D341Med (cell line): ENCODE measurements around the gene CSPG4.
A peak's percentile ranks its signal among the peaks of the same experiment; 100 is the strongest.
"Not testable (repeated sequence)": the region's sequence is repeated elsewhere in the genome, so short reads cannot be mapped to it uniquely, and the experiment has no call there.

Experiments used
- DNase-seq: peaks from one replicate; pipeline ENCODE4 v3.0.0; 2012; ENCODE audit warnings: low spot score

CSPG4 gene

DNA sequence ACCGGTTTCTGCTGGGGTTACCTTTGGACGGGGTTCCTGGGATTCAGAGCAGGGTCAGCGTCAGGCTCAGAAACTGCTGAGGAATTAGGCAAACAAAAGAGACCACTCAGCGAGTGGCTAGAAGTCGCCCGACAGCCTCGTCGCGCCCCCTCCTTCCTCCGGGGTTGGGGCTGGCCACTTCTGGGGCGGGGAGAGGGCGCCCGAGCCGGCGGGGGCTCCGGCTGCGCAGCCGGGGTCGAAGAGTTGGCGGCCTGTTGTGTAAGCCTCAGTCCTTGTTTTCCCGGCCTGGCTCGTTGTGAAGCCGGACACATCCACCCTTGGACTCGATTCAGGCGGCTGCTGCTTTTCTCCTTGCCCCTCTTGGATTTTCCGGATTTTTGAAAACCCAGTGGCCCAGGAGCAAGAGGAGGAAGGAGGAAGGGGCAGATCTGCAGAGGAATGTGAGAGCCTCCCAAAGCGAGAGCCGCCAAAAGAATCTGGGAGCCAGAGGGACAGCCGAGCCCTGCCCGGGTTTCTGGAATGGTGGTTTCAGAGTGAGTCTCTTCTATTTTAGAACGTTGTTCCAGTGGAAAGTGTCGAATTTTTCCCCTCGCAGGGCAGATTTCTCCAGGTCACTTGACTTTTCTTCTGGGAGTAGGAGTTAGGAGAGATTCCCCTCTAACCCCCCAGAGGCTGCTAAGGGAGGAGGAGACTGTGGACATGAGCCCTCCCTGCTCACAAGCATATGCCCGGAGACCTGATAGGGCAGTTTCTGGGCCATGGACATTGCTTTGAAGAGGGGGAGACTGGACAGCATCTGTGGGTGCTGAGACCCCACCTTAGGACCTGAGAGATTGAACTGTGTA, 64.3 kb downstream of the CSPG4 start:
- DNase-seq = no peak

GRCh38 chr15:75647370-75648155, 65.1 kb downstream of the CSPG4 start, which contains the start of gene SNX33:
TSS of gene SNX33 (plus strand) at chr15:75647912. CDS start at chr15:75649103, 1,191 bp downstream.
- DNase-seq = peak; percentile 85

DNA sequence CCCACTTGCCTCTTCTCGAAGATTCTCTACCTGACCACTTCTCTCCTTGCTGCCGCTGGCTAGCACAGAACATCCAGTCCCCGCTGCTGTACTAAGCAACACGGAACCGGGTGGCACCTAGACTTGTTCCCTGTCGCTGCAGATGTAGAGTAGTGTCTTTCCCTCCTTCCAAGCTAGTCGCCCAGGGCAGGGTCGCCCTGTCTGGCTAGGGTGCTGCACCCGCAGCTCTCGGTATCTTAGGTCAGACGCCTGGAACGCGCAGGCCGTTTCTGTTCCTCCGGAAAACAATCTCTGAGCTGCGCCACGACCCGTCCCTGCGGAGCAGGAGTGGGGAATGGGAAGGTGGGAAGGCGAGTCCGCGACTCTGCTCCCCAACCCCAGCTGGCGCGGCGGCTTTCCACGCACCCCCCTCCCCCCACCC, 65.7 kb downstream of the CSPG4 start:
- peak; percentile 57 for DNase-seq

DNA sequence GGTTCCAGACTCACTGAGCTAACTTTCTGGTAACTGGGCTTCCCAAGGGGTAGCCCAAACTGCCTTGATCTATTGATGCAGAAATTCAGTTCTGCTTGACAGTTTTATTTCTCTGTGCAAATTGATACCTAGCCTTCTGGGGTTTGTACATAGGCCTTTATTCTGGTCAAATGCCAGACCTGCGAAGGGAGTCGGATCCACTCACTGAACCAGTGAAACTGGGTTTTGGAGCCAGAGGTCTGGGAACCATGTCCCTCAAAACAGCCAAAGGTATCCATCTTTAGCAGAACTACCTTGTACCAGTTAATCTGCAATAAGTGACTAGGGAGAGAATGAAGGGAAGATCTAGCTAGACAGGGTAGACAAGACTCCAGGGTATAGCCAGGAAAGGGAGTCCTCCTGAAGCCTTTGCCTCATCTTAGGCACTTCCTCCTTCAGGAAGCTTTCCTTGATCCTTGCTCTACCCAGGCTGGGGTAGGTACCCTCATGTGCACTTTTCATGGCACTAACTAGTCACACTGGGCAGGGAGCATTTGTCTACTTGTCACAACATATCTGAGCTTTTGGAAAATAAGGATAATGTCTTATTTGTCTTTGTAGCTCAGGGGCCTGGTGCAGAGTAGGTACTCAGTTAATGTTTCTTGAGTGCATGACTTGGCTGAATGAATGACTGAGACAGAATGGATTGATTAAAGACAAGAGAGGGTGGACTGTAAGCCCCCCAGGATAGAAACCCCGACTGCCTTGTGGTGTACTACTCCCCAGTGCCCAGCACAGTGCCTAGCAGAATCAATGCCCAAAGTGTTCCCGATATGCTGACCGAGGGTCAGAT, 66.3 kb downstream of the CSPG4 start:
- no peak for DNase-seq

DNA sequence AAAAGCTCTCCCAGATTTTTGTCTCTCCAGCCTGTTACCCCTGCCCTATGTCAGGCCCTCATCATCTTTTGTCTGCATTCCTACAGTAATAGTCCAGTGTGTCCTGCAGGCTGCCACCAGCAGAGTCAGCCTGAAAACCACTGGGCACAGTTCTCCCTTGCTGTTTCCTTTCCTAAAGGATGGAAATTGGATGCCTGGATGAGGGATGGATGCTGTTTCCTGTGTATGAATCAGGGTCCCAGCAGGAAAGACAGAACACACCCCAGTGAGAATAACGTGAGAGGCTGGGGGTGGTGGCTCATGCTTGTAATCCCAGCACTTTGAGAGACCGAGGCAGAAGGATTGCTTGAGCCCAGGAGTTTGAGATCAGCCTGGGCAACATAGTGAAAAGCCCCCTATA, 68.3 kb downstream of the CSPG4 start:
- DNase-seq = no peak

GRCh38 chr15:75641603-75642002, 71.0 kb downstream of the CSPG4 start:
- no peak for DNase-seq

DNA sequence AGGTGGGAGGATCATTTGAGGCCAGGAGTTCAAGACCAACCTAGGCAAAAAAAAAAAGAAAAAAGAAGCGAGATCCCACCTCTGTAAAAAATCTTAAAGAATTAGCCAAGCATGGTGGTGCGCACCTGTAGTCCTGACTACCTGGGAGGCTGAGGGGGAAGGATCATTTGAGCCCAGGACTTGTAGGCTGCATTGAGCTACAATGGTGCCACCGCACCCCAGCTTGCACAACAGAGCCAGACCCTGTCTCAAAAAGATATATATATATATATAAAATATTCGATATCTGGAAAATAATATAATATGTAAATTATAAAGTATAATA, 71.5 kb downstream of the CSPG4 start:
- no peak for DNase-seq

- peak; percentile 54 for DNase-seq
Observed at GRCh38 chr15:75640483-75641178, 72.0 kb downstream of the CSPG4 start.

DNA sequence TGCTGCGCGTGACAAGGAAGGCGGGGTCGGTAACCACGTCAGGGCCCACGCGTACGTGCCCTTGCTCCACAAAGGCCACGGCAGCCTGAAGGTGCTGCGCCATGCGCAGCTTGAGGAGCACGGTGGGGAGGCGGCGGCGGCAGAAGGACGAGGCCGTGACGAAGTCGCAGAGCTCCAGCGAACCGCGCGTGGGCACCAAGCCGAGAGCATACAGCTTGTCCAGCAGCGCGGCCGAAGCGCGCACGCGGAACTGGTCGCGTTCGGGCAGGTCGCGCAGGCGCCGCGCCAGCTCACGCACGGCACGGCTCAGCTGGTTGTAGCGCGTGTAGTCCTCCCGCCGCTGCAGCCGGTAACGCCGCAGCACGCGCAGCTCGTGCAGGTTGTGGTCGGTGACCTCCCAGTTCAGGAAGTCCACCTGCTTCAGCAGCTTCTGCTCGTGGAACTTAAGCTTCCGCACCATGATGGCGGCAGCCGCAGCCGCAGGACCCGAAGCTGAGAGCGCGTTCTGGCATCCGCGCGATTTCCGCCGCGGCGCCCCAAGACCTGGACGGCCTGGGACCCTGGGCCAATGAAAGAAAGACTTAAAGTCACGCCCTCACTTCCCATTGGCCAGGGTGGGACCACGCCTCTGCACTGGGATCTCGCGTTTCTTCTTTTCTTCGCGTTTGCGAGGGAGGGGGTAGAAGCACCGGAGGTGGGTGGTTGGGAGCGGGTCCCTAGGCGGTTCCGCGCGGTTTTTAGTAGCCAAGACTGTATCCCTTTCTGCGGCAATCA, 72.8 kb downstream of the CSPG4 start, which contains the start of gene IMP3:
Gene IMP3, minus strand, starts transcription at position 516 of the 774 bp plus-strand sequence. Its CDS starts 56 bp downstream, at position 460.
- peak; percentile 96 for DNase-seq

- DNase-seq = no peak
Observed at GRCh38 chr15:75639191-75639708, 73.4 kb downstream of the CSPG4 start.

DNA sequence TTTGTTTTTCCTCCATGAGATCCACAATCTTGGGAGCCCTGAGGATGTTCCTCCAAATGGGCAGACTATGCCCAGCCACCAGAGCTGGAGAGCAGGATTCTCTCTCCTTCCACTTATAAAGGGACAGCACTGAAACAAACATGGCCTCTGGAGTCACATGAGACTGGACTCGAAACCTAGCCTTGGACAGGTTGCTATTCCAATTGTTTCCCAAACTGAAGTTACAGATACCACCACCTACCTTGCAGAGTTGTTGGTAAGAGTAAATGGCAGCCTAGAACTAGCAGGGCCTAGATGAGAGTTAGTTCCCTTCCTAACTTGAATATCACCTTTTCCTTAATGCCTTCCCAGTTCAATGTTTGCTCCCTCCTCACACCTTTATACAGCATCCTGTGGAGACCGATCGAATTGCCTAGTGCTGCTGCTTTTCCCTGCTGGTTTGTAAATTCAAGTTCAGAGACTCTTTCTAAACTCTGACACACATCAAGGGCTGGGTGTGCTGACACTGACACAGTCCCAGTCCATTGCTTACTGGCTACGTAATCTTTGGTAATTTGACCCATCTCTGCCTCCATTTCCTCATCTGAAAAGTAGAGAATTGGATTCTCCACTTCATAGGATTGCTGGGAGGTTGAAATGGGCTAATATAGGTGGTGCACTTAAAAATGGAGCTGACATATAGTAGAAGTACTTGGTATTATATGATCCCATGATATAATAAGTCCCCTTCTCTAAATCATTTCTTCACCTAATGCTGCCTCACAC, 75.2 kb downstream of the CSPG4 start:
- DNase-seq = no peak

DNA sequence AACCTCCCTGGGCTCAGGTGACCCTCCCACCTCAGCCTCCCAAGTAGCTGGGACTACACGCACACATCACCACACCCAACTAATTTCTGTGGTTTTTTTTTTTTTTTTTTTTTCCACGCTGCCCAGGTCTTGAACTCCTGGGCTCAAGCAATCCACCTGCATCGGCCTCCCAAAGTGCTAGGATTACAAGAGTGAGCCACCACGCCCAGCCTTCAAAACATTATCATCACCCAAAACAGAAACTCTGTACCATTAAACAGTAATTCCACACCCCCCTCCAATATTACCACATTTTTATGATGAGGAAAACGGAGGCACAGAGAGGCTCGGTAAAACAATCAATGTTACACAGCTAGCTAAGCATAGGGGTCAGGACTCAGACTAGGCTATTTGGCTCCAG, 76.6 kb downstream of the CSPG4 start:
- no peak for DNase-seq

DNA sequence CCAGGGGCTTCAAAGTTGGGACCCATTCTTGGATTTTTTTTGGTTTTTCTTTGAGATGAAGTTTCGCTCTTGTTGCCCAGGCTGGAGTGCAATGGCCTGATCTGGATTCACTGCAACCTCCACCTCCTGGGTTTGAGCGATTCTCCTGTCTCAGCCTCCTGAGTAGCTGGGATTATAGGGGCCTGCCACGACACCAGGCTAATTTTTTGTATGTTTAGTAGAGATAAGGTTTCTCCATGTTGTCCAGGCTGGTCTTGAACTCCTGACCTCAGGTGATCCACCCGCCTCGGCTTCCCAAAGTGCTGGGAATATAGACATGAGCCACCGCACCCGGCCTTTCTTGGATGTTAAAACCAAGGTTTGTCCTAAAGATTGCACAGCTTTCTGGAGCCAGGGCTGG, 78.7 kb downstream of the CSPG4 start:
- DNase-seq = not testable (repeated sequence)

GRCh38 chr15:75631935-75632334, 80.7 kb downstream of the CSPG4 start:
- DNase-seq = no peak

- peak; percentile 97 for DNase-seq
Observed at GRCh38 chr15:75625542-75626347, 86.9 kb downstream of the CSPG4 start, which contains the start of gene SNUPN. TSS of gene SNUPN (minus strand) at chr15:75625725. CDS start at chr15:75621051, 4,674 bp downstream.
